GM19328 (cell line): Measurements from ENCODE around the gene LTF.
"Not testable (repeated sequence)": the region's sequence is repeated elsewhere in the genome, so short reads cannot be mapped to it uniquely, and the experiment has no call there.

Source experiments
- ATAC-seq: cut with Tn5 transposase; IDR thresholded peaks from one replicate; pipeline ENCODE4 v1.9.1; 2021; ENCODE audit warnings: mild to moderate bottlenecking, moderate library complexity; ENCODE audit not compliant: unreplicated experiment

The LTF gene

GRCh38 chr3:46398186-46398955 lies 66.3 kb downstream of the LTF start:
- ATAC-seq, result no peak

GRCh38 chr3:46397111-46397510 lies 67.6 kb downstream of the LTF start:
- no peak for ATAC-seq

DNA sequence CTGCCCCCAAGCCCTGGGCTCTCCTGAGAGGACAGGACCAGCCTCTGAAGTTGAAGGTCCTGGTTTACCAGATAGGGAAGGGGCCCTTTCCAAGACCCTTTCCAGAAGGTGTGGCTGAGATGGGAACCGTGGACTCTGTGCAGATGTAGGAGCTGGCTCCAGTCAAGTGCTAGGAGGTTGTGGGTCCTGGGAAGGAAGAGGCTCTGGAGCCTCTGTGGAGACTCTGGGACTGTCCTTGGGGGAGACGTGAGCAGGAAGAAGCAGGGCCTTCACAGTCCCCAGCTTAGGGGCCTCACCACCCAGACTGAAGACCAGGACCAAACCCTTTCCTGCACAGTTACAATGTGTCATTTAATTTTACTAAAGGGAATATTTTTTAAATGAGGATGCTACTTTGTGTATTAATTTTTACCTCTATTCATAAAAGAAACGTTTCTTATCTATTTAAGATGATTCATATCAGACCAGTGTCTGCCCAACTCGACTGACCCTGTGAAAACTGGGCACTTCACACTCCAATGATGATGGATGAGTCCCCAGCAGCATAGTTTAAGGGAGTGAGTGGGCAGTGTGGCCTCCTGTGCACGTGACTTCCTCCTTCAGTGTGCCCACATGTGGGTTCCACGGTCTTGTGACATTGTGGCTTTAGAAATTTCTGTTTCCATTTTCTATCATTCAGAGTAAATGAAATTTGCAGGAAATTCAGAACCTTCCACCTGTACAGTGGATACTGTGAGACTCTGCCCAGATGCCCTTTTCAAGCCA lies 68.8 kb downstream of the LTF start:
- ATAC-seq, result no peak

- no peak for ATAC-seq
These were observed 69.5 kb downstream of the LTF start for GRCh38 chr3:46395210-46395661.

DNA sequence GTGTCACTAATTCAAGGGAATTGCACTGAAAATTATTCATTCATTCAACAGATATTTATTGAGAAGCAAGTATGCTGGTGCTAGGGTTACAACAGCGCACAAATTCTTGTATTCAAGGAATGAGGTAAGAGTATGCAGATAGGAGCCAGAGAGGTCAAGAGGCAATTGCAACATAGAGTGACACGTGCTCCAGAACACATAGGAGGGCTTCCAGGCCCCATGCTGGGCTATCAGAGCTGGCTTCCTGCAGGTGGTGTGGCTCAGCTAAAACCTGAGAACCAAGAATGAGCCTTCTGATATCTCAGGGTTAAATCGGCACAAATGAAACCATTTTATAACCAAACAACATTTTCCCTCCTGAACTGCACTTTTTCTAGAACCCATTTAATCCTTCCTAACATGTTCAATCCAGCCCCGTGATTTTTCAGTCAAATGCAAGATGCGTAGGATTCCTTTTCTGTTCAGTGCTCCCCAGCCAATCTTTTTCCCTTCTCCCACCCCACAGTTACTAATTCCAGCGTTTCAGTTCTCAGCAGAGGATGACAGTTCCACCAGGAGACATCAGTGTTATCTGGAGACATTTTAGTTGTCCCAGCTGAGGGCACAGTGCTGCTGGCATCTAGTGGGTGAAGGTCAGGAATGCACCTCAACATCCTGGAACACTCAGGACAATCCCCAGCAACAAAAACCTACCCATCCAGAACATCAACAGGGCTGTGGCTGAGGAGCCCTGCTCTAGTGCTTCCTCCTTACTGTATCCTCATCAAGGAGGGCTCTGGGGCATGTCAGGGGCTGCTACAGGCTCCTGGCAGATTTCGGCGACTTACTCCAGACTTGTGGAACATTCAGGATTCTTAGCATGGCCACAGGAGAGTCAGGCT lies 70.9 kb downstream of the LTF start:
- ATAC-seq, result no peak

- no peak for ATAC-seq
These were observed 71.7 kb downstream of the LTF start for GRCh38 chr3:46393011-46393410.

- not testable (repeated sequence) for ATAC-seq
These were observed 73.2 kb downstream of the LTF start for GRCh38 chr3:46391526-46391925.

DNA sequence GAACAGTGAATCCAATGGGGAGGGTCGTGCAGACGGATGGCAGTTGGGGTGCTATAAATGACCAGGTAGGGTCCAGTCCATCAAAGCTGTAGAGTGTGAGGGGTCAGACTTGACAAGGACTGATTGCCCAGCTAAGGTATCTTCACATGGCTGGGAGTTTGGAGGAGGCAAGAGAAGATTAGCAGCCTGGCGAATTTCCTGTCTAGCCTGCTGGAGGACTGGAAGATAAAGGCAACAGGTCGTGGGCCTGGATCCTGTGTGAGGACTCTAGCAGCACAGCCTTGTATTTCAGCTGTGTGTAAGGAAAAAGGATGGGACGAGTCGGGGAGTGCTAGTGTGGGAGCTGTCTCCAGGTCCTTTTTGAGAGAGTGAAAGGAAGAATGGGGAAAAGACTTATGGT lies 75.4 kb downstream of the LTF start:
- ATAC-seq, result no peak

- ATAC-seq, result not testable (repeated sequence)
These were observed 75.9 kb downstream of the LTF start for GRCh38 chr3:46388847-46389246.

DNA sequence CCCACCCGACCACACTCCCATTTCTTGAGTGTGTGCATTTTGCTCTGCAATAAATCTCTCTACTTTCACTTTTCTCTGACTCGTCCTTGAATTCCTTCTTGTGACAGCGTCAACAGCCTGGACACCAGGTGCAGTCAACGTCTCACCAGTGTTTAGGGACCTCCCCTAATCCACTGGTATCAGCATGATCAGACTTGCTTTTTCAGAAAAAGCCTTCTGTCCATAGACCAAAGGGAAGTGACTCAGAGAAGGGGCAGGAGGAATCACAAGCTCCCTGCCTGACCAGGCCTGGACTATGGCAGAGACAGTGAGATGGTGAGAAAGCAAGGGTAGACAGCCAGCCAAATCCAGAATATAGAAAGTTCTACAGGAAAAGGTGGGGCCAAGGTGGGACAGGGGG lies 78.5 kb downstream of the LTF start:
- ATAC-seq, result no peak
